Measurements from ENCODE around the gene CUBN. TPM values are rescaled to one million over a fixed set of nuclear protein-coding genes. Genes with fewer than 3 reads are reported as not detected.

CUBN gene
- total RNA-seq, 1 experiment from 2014 or later, result 0.80 TPM

DNA sequence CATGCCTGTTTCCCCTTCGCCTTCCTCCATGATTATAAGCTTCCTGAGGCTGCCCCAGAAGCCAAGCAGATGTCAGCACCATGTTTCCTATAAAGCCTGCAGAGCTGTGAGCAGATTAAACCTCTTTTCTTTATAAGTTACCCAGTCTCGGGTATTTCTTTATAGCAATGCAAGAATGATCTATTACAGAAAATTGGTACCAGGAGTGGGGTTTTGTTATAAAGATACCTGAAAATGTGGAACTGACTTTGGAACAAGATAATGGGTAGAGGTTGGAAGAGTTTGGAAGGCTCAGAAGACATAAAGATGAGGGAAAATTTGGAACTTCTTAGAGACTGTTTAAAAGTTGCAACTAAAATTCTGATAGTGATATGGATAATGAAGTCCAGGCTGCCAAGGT, 307.6 kb downstream of the CUBN start:
- Histone ChIP-seq H3F3A (ENCODE audit: low read length, unreplicated experiment) (no peaks in the 10 kb centered on the region), H3K4me2 (ENCODE audit: low read length) (no peak overlapping the region), H2AFZ (ENCODE audit: low read length) (no peak overlapping the region), H3K4me3 (ENCODE audit: low read length) (no peak overlapping the region), H3K9ac (ENCODE audit: low read length) (no peak overlapping the region), H3K9me2 (replicated peaks; ENCODE audit: low read length) (no peaks in the 10 kb centered on the region), H3K4me1 (ENCODE audit: insufficient read depth, low read length) (no peaks in the 10 kb centered on the region), H3K27me3 (ENCODE audit: low read length) (no peaks in the 10 kb centered on the region), H3K79me2 (ENCODE audit: low read length) (peaks cover under 1% of the 10 kb centered on the region; the same call in 1 of the 2 replicates), H3K9me3 (ENCODE audit: low read length) (no peaks in the 10 kb centered on the region), H3K36me3 (ENCODE audit: low read depth, low read length) (no peaks in the 10 kb centered on the region), H4K20me1 (ENCODE audit: low read length) (no peaks in the 10 kb centered on the region), H3K27ac (ENCODE audit: low read length) (no peak overlapping the region)
- intact Hi-C loops (cut with micrococcal nuclease), result no loop called here
- TF ChIP-seq EZH2 (IDR thresholded peaks at IDR 0.05; ENCODE audit: low read length, unreplicated experiment), result no peak
- no peak for TF ChIP-seq EZH2phosphoT487 (IDR thresholded peaks at IDR 0.05; ENCODE audit: borderline replicate concordance, low read length)
- TF ChIP-seq, protein P1, sequence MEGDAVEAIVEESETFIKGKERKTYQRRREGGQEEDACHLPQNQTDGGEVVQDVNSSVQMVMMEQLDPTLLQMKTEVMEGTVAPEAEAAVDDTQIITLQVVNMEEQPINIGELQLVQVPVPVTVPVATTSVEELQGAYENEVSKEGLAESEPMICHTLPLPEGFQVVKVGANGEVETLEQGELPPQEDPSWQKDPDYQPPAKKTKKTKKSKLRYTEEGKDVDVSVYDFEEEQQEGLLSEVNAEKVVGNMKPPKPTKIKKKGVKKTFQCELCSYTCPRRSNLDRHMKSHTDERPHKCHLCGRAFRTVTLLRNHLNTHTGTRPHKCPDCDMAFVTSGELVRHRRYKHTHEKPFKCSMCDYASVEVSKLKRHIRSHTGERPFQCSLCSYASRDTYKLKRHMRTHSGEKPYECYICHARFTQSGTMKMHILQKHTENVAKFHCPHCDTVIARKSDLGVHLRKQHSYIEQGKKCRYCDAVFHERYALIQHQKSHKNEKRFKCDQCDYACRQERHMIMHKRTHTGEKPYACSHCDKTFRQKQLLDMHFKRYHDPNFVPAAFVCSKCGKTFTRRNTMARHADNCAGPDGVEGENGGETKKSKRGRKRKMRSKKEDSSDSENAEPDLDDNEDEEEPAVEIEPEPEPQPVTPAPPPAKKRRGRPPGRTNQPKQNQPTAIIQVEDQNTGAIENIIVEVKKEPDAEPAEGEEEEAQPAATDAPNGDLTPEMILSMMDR (conservative IDR thresholded peaks at IDR 0.05; ENCODE audit: low read depth, low read length), result no peak
- ChIA-PET POLR2A (ENCODE audit: unreplicated experiment) (no interaction called here), CTCF (no interaction called here)
- BruUV-seq (replicated peaks), result no TSS peak
- ATAC-seq (no peak), DNase-seq (no peak)

DNA sequence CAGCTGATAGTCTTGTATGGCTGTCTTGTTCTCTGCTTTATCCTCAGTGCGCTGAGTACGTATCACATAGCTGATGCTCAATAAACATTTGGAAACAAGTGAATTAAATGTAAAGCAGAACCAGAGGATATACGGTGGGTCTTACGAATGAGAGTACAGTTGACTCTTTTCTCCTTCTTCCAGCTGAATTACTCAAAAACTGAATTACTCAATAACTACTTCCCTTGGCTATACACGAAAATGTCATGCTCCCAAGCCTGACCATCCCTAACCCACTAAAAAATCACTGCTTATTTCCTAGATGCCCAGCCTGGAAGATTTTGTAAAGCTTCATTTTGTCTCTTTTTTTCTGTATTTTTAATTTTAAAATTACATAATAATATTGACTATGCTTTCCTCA, 309.2 kb downstream of the CUBN start:
- Histone ChIP-seq H3K4me1 (ENCODE audit: insufficient read depth, low read length) (peaks cover 8% of the 10 kb centered on the region; the same call in 1 of the 2 replicates), H3K36me3 (ENCODE audit: low read depth, low read length) (no peaks in the 10 kb centered on the region), H3K9me3 (ENCODE audit: low read length) (no peaks in the 10 kb centered on the region), H4K20me1 (ENCODE audit: low read length) (no peaks in the 10 kb centered on the region), H3K4me2 (ENCODE audit: low read length) (no peak overlapping the region), H3K4me3 (ENCODE audit: low read length) (no peak overlapping the region), H3K79me2 (ENCODE audit: low read length) (peaks cover 16% of the 10 kb centered on the region), H3K9me2 (replicated peaks; ENCODE audit: low read length) (no peaks in the 10 kb centered on the region), H2AFZ (ENCODE audit: low read length) (no peak overlapping the region), H3K27ac (ENCODE audit: low read length) (no peak overlapping the region), H3F3A (ENCODE audit: low read length, unreplicated experiment) (no peaks in the 10 kb centered on the region), H3K27me3 (ENCODE audit: low read length) (no peaks in the 10 kb centered on the region), H3K9ac (ENCODE audit: low read length) (no peak overlapping the region)
- intact Hi-C loops (cut with micrococcal nuclease), result no loop called here
- ChIA-PET POLR2A (ENCODE audit: unreplicated experiment) (no interaction called here), CTCF (no interaction called here)
- no peak for DNase-seq
- BruUV-seq (replicated peaks), result no TSS peak
- ATAC-seq, result no peak
- TF ChIP-seq EZH2 (IDR thresholded peaks at IDR 0.05; ENCODE audit: low read length, unreplicated experiment) (no peak), EZH2phosphoT487 (IDR thresholded peaks at IDR 0.05; ENCODE audit: borderline replicate concordance, low read length) (no peak)
- TF ChIP-seq, protein P1 (conservative IDR thresholded peaks at IDR 0.05; ENCODE audit: low read depth, low read length), result no peak

DNA sequence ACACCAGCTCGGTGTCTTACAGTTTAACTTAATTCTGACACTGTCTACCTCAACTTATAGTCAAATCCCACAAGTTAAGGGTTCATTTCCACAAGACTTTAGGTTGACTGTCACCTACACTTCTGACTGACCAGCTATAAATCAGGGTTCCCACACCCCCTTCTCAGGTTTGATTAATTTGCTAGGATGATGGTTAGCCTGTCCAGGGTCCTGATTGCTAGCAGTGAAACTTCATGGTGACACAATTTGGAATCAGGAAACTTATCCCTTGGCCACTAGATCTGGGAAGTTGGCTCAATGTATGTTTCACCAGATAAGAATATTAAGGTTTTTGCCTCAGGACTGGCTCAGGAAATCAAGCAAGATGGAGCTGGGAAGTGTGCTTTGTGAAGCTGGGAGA, 309.6 kb downstream of the CUBN start:
- POLR2A ChIA-PET (ENCODE audit: unreplicated experiment), result no interaction called here
- DNase-seq (no peak), ATAC-seq (no peak)
- Histone ChIP-seq H3K79me2 (ENCODE audit: low read length) (peaks cover 20% of the 10 kb centered on the region), H2AFZ (ENCODE audit: low read length) (no peak overlapping the region), H3K4me2 (ENCODE audit: low read length) (no peak overlapping the region), H3K9me2 (replicated peaks; ENCODE audit: low read length) (no peaks in the 10 kb centered on the region), H3K4me3 (ENCODE audit: low read length) (no peak overlapping the region), H3K9me3 (ENCODE audit: low read length) (no peaks in the 10 kb centered on the region), H3K9ac (ENCODE audit: low read length) (no peak overlapping the region), H3F3A (ENCODE audit: low read length, unreplicated experiment) (no peaks in the 10 kb centered on the region), H3K27me3 (ENCODE audit: low read length) (no peaks in the 10 kb centered on the region), H3K27ac (ENCODE audit: low read length) (no peak overlapping the region), H3K36me3 (ENCODE audit: low read depth, low read length) (no peaks in the 10 kb centered on the region), H3K4me1 (ENCODE audit: insufficient read depth, low read length) (peaks cover 8% of the 10 kb centered on the region; the same call in 1 of the 2 replicates), H4K20me1 (ENCODE audit: low read length) (no peaks in the 10 kb centered on the region)
- no TSS peak for BruUV-seq (replicated peaks)
- CTCF ChIA-PET, result no interaction called here
- intact Hi-C loops (cut with micrococcal nuclease), result no loop called here
- TF ChIP-seq, protein P1 (conservative IDR thresholded peaks at IDR 0.05; ENCODE audit: low read depth, low read length), result no peak
- TF ChIP-seq EZH2phosphoT487 (IDR thresholded peaks at IDR 0.05; ENCODE audit: borderline replicate concordance, low read length) (no peak), EZH2 (IDR thresholded peaks at IDR 0.05; ENCODE audit: low read length, unreplicated experiment) (no peak)
